Fibroblast of lung (primary cell): Measurements from ENCODE around the gene GNS.

Source experiments
- EZH2 ChIP-seq: IDR thresholded peaks from 2 replicates; pipeline ENCODE4 v1.5.1; 2012; ENCODE audit warnings: low read length, control low read depth, mild to moderate bottlenecking; ENCODE audit errors: missing control alignments
- TF ChIP-seq, protein P1 (sequence below), 2 donors: IDR thresholded peaks in 1 of 2; conservative IDR thresholded peaks in 1 of 2; 1 replicate in 1 of 2; 2 replicates in 1 of 2; pipeline ENCODE4 v1.5.1; 2011 to 2012; ENCODE audit warnings: low read length in 2 of 2, control low read depth in 1 of 2, inconsistent platforms in 1 of 2, low read depth in 1 of 2, mild to moderate bottlenecking in 1 of 2

DNA sequence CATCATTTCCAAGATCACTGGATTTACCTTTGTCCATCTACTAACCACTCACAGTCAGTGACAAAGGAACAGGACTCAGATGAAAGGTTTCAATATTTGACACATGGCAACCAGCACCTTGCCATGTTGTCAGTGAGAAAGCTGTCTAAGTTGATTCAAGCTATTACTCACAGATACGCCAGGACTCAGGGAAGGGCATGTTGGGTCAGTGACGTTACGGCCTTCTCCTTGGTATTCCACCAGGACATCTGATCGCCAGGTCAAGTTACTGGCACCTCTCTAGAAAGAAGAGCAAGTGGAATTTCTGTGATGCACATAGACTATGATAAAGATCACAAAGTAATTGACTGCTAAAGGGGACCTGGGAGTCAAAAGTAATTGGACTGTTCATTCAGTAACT lies 36.4 kb downstream of the GNS start:
- TF ChIP-seq, protein P1, sequence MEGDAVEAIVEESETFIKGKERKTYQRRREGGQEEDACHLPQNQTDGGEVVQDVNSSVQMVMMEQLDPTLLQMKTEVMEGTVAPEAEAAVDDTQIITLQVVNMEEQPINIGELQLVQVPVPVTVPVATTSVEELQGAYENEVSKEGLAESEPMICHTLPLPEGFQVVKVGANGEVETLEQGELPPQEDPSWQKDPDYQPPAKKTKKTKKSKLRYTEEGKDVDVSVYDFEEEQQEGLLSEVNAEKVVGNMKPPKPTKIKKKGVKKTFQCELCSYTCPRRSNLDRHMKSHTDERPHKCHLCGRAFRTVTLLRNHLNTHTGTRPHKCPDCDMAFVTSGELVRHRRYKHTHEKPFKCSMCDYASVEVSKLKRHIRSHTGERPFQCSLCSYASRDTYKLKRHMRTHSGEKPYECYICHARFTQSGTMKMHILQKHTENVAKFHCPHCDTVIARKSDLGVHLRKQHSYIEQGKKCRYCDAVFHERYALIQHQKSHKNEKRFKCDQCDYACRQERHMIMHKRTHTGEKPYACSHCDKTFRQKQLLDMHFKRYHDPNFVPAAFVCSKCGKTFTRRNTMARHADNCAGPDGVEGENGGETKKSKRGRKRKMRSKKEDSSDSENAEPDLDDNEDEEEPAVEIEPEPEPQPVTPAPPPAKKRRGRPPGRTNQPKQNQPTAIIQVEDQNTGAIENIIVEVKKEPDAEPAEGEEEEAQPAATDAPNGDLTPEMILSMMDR (conservative IDR thresholded peaks at IDR 0.05 in 1 of 2, IDR thresholded peaks at IDR 0.05 in 1 of 2; ENCODE audit: low read depth in 1 of 2, low read length in 2 of 2) = no peak
- TF ChIP-seq EZH2 = no peak
